ENCODE measurements around the gene ADD2.
"Not testable (repeated sequence)": the region's sequence is repeated elsewhere in the genome, so short reads cannot be mapped to it uniquely, and the experiment has no call there.

Gene ADD2

DNA sequence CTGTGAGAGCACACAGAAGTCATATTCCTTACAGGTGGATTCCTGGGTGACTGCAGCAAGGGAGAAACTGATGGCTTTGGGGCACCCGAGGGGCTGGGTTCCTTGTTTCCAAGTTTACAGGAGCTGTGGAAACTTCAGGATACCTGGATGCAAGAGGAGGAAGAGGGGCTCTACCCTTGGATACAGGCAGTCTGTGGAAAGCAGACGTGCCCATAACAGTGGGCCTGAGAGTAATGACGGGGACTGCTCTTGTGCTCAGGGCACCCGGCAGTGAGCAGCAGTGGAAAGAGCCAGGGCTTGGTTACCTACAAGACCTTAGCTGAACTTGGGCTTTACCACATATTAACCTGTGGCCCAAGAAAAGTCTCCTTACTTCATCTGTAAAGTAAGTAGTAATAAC, 112.2 kb downstream of the ADD2 start:
- no peak overlapping the region for H3K4me3 ChIP-seq
- no peak overlapping the region for H3K27ac ChIP-seq

DNA sequence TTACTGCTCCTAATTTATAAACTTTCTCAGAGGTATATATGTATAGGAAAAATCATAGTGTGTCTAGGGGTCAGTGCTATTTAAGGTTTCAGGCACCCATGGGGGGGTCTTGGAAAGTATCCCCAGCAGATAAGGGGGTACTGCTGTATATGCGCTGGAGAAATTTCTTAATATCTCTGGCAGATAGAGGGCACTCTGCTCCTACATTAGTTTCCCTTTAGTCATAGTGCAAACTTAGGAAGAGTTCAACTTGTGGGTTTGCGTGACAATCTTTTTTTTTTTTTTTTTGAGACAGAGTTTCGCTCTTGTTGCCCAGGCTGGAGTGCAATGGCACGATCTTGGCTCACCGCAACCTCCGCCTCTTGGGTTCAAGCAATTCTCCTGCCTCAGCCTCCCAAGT, 112.8 kb downstream of the ADD2 start:
- not testable (repeated sequence) for H3K27ac ChIP-seq, H3K4me3 ChIP-seq

DNA sequence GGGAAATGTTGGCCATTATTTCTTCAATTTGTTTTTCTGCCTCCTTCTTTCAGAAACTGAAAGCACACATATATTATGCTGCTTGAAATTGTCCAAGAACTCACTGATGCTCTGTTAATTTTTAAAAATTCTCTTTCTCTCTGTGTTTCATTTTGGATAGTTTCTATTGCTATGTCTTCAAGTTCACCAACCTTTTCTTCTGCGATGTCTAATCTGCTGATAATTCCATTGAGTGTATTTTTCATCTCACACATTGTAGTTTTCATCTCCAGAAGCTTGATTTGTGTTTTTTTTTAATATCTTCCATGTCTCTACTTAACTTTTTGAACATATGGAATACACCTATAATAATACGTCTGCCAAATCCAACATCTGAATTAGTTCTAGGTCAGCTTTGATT, 116.3 kb downstream of the ADD2 start:
- H3K27ac ChIP-seq: no peak overlapping the region
- no peak overlapping the region for H3K4me3 ChIP-seq

DNA sequence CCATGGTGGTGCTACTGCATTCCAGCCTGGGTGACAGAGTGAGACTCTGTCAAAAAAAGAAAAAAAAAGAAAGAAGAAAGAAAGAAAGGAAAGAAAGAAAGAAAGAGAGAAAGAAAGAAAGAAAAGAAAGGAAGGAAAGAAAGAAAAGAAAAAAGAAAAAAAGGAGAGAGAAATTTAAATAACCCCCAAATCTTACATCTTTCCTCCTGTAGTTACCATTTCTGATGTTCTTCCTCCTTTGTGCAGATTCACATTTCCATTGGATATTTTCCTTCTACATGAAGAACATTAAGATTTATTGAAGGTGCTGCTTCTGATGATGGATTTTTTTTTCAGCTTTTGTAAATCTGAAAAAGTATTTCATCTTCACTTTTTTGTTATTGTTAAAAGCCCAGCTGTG, 117.0 kb downstream of the ADD2 start:
- no peak overlapping the region for H3K4me3 ChIP-seq
- no peak overlapping the region for H3K27ac ChIP-seq

DNA sequence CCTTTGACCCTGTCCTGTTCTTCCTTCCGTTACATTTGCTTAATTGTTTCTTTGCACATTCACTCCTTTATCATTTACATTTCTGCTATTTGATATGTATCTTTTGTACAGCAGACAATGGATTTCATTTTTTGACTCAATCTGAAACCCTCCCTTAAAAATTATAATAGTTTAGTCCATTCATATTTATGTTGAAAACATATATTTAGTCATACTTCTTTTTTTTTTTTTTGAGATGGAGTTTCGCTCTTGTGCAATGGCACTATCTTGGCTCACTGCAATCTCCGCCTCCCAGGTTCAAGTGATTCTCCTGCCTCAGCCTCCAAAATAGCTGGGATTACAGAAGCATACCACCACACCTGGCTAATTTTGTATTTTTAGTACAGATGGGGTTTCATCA, 119.0 kb downstream of the ADD2 start:
- no peak overlapping the region for H3K27ac ChIP-seq
- no peak overlapping the region for H3K4me3 ChIP-seq

DNA sequence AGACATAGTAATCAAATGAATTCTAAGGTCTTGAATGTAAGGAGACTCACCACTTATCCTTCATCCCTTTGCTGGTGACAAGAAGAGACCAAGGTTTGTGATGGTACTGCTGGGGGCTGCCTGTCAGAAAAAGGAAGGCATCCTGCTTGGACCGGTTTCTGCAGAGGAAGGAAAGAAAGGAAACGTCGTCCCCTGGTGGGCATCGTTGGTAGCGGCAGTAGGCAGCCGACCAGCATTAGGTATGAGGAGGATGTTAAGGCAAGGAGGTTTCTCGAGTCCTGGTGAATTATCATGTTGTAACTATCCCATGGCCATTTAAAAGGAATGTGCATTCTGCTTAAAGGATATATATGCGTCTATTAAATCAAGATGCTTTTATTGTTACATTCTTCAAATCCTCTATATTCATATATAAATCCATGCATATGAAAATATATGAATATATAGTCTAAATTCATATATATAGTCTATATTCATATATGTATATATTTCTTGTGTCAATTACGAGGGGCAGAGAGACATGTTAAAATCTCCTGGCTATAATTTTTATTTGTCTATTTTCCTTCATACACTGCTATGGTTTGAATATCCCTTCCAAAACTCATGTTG, 120.0 kb downstream of the ADD2 start:
- no peak overlapping the region for H3K27ac ChIP-seq
- no peak overlapping the region for H3K4me3 ChIP-seq

DNA sequence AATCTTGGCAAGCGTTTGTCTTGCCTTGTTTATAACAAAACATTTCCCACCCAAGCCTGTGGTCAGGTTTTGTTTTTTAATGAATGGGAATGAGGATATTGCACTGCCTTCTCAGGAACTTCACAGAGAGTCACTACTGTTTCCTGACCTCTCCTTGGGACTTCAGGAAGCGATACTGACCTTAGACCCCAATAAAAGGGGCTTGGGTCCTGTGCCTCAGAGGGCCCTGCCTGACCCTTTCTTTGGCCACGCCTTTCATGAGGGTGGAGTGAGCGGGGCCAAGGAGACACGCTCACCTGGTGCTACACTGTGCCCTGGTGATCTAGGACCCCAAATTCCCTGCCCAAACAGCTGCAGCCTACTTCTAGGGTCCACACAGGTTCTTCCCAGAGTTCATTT, 121.6 kb downstream of the ADD2 start:
- H3K27ac ChIP-seq: no peak overlapping the region
- no peak overlapping the region for H3K4me3 ChIP-seq

DNA sequence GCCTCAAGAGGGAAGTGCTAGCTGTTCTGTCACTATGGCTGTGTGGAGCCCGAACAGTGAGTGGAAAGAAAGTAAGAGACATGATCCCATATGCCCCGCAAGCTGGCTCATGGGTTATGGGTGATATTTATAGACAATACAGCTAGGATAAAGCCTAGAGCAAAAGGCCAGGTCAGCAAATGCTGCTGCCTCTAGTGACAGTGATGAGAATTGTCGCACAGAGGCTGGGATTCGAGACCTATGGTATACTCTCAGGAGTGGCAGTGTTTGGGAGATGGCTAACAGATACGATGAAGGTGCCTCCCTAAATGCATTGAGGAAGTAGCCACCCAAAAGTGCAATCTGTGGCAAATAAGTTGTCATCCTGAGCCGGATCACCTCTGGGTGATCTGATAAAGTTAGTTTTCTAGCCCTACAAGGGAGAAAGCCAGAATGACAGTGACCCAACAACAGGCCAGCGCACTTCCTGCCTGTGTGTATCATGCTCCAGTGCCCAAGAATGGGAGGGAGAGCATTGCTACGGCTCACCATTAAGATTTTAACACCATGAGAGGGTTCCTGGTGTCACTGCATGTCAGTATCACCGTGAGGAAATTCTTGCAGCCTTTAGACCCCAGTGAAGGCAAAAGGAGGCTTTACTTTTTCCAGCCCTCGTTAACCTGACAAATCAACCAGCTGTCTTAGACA, 122.1 kb downstream of the ADD2 start:
- no peak overlapping the region for H3K4me3 ChIP-seq
- H3K27ac ChIP-seq: no peak overlapping the region

DNA sequence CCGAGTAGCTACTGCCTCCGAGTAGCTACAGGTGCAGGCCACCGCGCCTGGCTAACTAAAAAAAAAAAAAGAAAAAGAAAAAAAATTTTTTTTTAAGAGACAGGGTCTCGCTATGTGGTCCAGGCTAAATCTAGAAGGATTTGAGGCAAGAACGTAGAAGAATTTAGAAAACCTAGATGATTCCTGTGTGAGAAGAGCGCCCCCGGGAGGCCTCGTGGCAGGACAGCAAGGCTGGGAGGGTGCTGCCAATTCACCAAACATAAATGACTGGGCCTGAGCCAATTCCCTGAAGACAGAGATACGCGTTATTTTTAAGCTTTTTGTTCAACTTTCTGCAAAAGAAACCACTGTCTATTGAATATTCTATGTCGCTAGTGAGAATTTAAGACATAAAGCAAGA, 124.3 kb downstream of the ADD2 start:
- Histone ChIP-seq H3K27ac (no peak overlapping the region), H3K4me3 (no peak overlapping the region)

DNA sequence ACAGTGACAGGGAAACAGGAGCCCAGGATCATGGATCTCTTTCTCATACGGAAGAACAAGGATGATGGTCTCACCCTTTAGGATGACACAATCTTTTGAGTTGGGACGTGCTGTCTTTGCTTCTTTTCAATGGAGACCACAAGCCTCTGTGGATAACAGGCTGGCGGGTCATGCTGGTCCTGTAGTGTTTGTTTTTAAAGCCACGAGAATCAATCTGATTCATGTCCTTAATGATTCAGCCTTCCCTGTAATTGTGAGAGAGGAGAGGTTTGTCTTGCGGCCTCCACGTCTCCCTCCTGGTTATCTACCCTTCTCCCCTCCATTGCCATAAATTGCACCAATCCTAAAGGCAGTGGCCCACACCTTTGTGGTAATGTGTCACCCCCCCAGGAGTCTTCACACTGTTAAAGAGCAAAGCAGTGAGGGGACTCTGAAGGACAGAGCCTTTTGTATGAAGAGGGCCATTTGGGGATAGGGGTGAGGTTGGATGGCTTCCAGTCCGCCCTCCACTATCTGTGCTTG, 126.7 kb downstream of the ADD2 start:
- Histone ChIP-seq H3K27ac (no peak overlapping the region), H3K4me3 (no peak overlapping the region)

DNA sequence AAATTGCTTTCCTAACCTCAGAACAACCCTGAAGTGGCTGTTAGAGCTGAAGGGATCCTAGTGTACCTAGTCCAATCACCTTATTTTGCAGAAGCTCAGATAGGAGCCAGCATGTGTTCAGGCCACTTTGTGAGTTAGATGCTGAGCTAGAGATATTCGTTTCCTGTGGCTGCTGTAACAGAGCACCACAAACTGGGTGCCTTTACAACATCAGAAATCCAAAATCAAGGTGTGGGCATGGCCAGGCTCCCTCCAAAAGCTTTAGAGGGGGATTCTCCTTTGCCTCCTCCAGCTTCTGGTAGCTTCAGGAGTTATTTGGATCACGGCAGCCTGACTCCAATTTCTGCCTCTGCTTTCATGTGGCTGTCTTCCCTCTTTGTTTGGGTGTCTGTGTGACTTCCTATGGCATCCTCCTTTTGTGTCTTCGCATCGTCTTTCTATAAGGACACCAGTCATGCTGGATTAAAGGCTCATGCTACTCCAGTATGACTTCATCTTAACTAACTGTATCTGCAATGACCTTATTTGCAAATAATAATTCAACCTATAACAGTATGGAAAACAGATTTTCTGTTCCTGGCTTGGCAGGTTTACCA, 128.1 kb downstream of the ADD2 start:
- Histone ChIP-seq H3K4me3 (no peak overlapping the region), H3K27ac (no peak overlapping the region)

DNA sequence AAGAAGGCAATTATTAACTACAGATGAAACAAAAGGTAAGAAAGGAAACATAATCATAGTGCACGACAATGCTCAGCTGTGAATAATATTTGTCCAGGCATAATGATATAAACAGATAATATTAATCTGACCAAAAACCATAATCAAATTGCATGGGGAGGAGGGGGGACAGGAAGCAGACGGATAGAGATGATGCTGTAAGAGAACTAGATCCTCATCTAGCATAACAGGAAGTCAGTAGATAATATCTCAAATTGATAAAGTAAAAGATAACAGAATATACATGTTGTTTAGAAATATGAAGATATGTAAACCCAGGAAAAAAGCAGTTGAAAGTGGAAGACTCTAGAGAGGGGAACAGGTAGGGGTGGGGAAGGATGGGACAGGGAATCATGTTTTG, 129.4 kb downstream of the ADD2 start:
- no peak overlapping the region for H3K4me3 ChIP-seq
- H3K27ac ChIP-seq: no peak overlapping the region

DNA sequence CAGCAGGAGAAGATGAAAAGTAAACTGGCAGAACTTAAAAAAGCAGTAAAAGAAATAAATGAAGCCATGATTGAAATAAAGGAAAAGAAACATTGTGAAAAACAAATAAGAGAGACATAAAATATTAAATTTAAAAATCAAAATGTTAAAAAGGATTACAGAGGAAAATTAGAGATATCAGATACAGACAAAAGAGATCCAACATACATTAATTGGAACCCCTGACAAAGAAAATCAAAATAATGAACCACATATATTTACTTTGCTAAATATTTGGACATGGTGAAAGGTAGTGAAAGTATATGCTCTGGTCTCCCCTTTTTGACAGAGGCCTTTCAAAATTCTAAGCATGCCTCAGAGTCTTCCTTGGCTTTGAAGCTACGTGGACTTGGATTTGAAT, 134.5 kb downstream of the ADD2 start:
- no peak overlapping the region for H3K4me3 ChIP-seq
- no peak overlapping the region for H3K27ac ChIP-seq

DNA sequence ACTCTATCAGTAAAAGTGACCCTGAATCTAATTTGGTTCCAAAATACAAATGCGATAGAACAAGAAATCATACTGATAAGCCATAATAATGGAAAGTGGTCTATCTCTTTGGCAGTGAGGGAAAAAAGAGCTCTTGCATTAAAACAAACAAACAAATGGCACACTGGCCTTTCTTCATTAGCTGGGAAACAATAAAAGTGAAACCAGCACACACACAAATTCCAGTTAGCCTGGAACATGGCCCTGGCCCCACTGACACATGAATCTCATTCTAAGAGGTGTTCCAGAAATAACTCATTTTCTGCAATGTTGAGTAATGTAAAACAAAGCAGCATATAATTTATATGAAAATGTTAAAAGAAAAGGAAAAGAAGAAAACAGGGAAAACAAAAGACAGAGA, 135.0 kb downstream of the ADD2 start:
- no peak overlapping the region for H3K4me3 ChIP-seq
- H3K27ac ChIP-seq: no peak overlapping the region

DNA sequence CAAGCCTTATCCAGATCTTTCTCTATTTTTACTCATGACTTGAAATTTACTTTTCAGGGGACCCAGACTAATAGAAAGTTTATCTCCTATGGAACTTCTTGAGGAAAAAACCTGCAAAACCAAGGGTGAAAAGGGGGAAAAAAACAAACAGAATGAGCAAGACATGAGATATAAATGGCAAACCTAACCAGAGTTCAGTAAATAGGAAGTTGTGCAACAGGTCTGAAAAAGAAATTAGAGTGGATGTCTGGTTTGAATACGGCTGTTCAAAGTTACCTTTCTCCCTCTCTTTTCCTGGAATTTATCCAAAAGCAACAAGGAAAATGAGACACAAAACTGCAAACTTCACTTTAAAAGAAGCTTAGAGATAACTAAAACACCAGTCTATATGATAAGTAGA, 135.6 kb downstream of the ADD2 start:
- no peak overlapping the region for H3K4me3 ChIP-seq
- H3K27ac ChIP-seq: no peak overlapping the region

DNA sequence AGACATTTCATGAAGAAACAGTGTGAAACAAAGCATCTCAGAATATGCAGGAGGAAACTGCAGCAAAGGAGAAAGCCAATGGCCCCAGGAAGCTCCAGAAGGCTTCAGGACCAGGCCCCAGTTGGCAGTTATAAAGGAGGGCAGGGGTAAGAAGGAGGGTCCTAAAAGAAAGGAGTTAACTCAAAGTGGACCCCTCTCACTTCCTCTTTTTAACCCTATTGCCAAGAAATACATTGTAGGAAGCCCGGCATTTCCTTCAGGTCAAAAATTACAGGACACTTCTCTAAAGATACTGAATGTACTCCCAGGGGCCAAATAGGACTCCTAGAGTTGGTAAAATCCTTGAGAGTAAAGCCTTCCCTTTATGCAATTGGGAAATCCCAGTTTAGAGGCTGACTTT, 137.2 kb downstream of the ADD2 start:
- no peak overlapping the region for H3K27ac ChIP-seq
- H3K4me3 ChIP-seq: no peak overlapping the region

DNA sequence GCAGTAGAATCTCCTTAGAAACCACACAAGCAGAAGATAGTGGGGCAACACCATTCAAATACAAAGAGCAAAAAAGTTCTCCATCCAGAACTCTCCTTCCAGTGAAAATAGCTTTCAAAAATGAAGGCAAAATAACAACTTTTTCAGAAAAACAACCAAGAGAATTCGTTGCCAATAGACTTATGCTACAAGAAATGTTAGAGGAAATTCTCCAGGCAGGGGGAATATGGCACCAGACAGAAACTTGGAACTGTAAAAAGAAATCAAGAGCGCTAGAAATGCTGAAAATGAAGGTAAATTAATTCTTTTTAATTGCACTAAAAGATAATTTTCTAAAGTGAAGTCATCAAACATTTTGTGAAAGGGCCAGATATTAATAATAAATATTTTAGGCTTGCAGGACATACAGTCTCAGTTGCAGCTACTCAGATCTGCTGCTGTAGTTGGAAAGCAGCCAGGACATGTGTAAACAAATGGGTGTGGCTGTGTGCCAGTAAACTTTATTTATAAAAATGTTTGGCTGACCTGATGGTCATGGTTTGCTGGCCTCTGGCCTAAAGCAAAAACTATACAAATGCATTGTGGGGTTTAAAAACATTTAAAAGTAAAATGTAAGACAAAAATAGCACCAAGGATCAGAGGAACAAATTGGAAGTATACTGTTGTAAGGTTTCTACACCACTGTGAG, 140.6 kb downstream of the ADD2 start:
- Histone ChIP-seq H3K4me3 (no peak overlapping the region), H3K27ac (no peak overlapping the region)

DNA sequence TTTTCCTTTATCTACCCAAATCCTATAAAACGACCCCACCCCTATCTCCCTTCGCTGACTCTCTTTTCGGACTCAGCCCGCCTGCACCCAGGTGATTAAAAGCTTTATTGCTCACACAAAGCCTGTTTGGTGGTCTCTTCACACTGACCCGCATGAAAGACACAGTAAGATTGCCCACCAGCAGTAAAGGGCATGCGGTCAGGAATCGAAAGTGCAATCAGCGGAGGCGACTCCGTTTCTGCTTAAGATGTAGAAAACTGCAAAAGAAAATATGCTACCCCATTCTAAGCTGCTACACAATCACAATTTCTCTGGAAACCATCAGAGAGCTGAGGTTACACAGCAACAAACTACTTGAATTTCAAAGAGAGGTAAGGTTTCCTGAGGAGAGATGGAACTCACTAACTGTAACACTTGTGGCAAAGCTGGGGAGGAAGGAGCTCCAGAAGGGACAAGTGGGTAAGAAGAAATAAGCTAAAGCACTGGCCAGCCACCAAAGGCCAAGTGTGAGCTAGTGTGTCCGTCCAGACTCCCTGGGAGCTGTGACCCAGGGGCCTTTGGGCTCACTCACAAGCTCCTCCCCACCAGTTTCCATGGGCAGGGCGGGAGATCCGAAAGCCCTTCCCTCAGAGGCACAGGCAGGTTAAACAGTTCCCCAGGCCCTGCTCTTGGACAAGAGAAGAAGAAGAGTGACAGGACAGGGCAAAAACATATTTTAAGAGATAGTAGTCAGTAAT, 141.6 kb downstream of the ADD2 start:
- no peak overlapping the region for H3K4me3 ChIP-seq
- H3K27ac ChIP-seq: no peak overlapping the region

DNA sequence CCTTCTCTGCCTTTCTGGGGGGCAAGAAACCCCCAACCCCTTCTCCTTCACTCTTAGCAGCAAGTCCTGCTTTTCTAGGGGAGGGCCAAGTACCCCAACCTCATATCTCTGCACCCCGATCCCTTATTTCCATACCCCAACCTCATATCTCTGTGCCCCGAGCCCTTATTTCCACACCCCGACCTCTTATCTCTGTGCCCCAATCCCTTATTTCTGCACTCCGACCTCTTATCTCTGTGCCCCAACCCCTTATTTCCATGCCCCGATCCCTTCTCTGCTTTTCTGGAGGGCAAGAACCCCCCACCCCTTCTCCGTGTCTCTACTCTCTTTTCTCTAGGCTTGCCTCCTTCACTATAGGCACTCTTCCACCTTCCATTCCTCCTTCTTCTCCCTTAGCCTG, 146.5 kb downstream of the ADD2 start:
- H3K4me3 ChIP-seq, H3K27ac ChIP-seq: not testable (repeated sequence)

DNA sequence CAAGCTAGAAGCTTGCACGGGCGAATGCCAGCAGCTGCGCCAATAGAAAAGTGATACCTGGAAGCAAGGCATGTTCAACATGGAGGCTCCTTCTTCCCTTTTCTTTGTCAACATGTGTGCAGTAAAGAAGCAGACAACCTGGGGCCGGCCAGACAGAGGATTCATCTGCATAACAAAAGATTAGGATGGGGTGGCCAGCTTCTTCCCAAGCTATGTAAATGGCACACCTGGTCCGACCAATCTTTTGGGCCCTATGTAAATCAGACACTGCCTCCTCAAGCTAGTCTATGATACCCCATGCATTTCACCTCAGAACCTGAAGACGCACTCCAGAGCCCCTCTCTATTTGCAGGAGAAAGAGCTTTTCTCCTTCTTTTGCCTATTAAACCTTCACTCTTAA, 148.0 kb downstream of the ADD2 start:
- H3K27ac ChIP-seq: no peak overlapping the region
- H3K4me3 ChIP-seq: no peak overlapping the region

Data from skin epidermis (tissue), 12 donors.